Parathyroid adenoma (tissue), 2 donors: ENCODE results near the gene NHERF2.

ENCODE experiments used
- H2AFZ ChIP-seq: fragments of 300-600 bp; sonication (generic); one replicate; pipeline ENCODE4 v1.7.0; 2017; ENCODE audit warnings: antibody characterized with exemption, mild to moderate bottlenecking
- H3K27ac ChIP-seq: fragments of 300-600 bp; sonication (generic); one replicate; pipeline ENCODE4 v1.7.0; 2017
- H3K27me3 ChIP-seq: fragments of 300-600 bp; sonication (generic); one replicate; pipeline ENCODE4 v1.7.0; 2017; ENCODE audit warnings: low read length; ENCODE audit not compliant: control insufficient read depth, insufficient read depth
- H3K36me3 ChIP-seq: fragments of 300-600 bp; sonication (generic); one replicate; pipeline ENCODE4 v1.7.0; 2017; ENCODE audit warnings: low read length; ENCODE audit not compliant: control insufficient read depth, insufficient read depth
- H3K4me1 ChIP-seq: fragments of 300-600 bp; sonication (generic); one replicate; pipeline ENCODE4 v1.7.0; 2017; ENCODE audit warnings: control low read depth
- H3K4me2 ChIP-seq: fragments of 300-600 bp; sonication (generic); one replicate; pipeline ENCODE4 v1.7.0; 2017; ENCODE audit warnings: low read length
- H3K4me3 ChIP-seq: fragments of 300-600 bp; sonication (generic); one replicate; pipeline ENCODE4 v1.7.0; 2017; ENCODE audit warnings: low read depth, low read length
- H3K79me2 ChIP-seq: fragments of 300-600 bp; sonication (generic); one replicate; pipeline ENCODE4 v1.7.0; 2017; ENCODE audit warnings: control low read depth
- H3K9ac ChIP-seq: fragments of 300-600 bp; sonication (generic); one replicate; pipeline ENCODE4 v1.7.0; 2017; ENCODE audit warnings: mild to moderate bottlenecking
- H3K9me3 ChIP-seq: fragments of 300-600 bp; sonication (generic); one replicate; pipeline ENCODE4 v1.7.0; 2017; ENCODE audit warnings: low read length; ENCODE audit not compliant: control insufficient read depth
- TF ChIP-seq, protein P1 (sequence below): fragments of 300-600 bp; sonication (generic); IDR thresholded peaks from one replicate; pipeline ENCODE4 v1.7.0; 2017; ENCODE audit warnings: antibody characterized with exemption, mild to moderate bottlenecking
- donor health status: primary hyperparathyroidism.

The NHERF2 gene

DNA sequence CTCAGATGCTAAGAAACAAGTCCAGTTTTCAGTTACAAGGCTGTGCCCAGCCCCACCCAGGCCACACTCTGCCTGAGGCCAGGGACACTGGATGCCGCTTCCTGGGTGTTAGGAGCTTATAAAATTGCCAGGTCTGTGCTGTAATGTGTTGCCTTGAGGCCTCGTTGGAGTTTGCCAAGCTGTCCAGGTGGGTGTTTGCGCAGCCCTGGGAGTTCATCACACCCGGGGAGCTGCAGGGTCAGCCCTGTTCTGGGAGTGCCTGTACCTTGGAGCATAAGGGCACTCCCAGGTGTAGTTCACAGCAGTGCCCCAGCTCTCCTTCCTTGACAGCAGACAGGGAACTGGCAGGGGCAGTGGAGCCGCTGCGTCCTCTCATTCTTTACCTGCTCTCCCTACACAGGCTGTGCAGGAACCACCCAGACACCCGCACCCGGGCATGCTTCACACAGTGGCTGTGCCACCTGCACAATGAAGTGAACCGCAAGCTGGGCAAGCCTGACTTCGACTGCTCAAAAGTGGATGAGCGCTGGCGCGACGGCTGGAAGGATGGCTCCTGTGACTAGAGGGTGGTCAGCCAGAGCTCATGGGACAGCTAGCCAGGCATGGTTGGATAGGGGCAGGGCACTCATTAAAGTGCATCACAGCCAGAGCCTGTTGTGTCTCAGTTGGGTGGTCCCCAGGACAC is 41.1 kb upstream of the NHERF2 start:
- Histone ChIP-seq H3K36me3 (no peaks in the 10 kb centered on the region), H3K4me3 (peak overlapping the region; percentile 71), H3K27ac (no peak overlapping the region), H3K4me1 (peaks cover 7% of the 10 kb centered on the region), H3K4me2 (no peak overlapping the region), H3K27me3 (no peaks in the 10 kb centered on the region), H3K9ac (no peak overlapping the region), H3K9me3 (no peaks in the 10 kb centered on the region), H2AFZ (no peak overlapping the region), H3K79me2 (no peaks in the 10 kb centered on the region)
- TF ChIP-seq, protein P1, sequence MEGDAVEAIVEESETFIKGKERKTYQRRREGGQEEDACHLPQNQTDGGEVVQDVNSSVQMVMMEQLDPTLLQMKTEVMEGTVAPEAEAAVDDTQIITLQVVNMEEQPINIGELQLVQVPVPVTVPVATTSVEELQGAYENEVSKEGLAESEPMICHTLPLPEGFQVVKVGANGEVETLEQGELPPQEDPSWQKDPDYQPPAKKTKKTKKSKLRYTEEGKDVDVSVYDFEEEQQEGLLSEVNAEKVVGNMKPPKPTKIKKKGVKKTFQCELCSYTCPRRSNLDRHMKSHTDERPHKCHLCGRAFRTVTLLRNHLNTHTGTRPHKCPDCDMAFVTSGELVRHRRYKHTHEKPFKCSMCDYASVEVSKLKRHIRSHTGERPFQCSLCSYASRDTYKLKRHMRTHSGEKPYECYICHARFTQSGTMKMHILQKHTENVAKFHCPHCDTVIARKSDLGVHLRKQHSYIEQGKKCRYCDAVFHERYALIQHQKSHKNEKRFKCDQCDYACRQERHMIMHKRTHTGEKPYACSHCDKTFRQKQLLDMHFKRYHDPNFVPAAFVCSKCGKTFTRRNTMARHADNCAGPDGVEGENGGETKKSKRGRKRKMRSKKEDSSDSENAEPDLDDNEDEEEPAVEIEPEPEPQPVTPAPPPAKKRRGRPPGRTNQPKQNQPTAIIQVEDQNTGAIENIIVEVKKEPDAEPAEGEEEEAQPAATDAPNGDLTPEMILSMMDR, result no peak

DNA sequence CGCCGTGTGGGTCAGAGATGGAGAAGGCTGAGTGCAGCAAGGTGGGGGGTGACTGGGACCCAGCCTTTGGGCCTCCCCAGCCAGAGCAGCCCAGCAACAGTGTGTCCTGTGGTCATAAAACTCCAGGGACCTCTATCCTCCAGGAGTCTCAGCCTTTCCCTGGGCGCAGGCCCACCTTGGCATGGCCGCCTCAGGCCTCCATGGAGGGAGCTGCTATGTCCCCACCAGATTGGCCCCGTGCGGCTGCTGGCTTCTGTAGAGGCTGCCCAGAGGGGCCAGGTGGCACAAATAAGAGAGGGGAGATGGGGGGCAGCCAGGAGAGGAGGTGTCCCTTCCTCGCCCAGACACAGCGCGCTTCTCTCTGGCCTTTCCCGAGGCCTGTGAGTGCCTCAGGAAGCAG is 39.5 kb upstream of the NHERF2 start:
- H3K9me3 ChIP-seq, result no peaks in the 10 kb centered on the region
- H3K27ac ChIP-seq, result no peak overlapping the region
- no peaks in the 10 kb centered on the region for H3K36me3 ChIP-seq
- H3K4me3 ChIP-seq, result no peak overlapping the region
- no peak overlapping the region for H3K4me2 ChIP-seq
- peaks cover 7% of the 10 kb centered on the region for H3K4me1 ChIP-seq
- H3K27me3 ChIP-seq, result no peaks in the 10 kb centered on the region
- TF ChIP-seq, protein P1, result no peak
- no peaks in the 10 kb centered on the region for H3K79me2 ChIP-seq
- H3K9ac ChIP-seq, result no peak overlapping the region
- H2AFZ ChIP-seq, result no peak overlapping the region

DNA sequence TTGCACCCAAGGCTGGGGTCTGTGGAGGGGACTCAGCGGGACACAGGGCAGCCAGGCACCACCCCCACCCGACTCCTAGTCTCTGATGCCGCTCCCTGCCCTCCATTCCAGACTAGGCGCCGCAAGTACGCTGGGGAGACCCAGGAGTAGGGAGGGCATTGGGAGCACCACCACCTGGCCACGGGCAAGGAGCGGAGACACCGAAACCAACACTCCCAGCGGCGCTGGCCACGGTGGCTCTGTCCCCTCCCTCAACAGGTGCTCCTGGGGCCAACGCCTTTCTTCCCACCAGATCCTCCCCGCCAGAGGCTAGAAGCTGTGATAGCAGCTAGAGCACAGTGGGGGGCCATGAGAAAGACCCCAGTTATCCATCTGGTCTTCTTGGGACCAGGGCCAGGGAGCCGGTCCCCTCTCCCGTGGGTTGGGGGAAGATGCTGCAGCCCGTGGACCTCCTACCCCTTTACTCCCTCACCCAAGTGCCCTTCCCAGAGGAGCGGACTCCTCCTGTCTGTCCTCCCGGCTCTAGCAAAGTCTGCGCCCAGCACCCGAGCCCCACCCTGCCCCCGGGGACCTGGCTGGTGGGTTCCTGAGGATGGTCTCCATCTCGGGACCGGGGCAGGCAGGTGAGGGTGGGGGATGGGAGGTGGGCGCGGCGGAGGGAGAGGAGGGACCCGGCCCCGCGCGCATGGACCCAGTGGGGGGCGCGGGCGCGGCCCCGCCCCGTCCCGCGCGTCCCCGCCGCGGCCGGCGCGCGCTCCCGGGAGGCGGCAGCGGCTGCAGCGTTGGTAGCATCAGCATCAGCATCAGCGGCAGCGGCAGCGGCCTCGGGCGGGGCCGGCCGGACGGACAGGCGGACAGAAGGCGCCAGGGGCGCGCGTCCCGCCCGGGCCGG is 37.2 kb upstream of the NHERF2 start, which contains the start of gene SYNGR3:
Gene SYNGR3, plus strand, starts transcription at position 762 of the 892 bp plus-strand sequence. CDS start 133 bp downstream, outside the sequence.
- H3K4me3 ChIP-seq, result peak within 1 kb of the TSS; percentile 68

DNA sequence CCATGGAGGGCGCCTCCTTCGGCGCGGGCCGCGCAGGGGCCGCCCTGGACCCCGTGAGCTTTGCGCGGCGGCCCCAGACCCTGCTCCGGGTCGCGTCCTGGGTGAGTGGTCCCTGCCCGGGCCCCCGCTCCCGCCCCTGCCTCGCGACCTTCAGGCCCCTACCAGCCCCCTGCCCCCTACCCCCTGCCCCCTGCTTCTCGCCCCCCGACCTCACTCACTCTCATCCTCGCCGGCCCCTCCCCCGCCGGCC is 36.7 kb upstream of the NHERF2 start:
- H3K4me2 ChIP-seq, result no peak overlapping the region
- TF ChIP-seq, protein P1, result no peak
- peaks cover 5% of the 10 kb centered on the region for H3K4me1 ChIP-seq
- H3K79me2 ChIP-seq, result no peaks in the 10 kb centered on the region
- no peak overlapping the region for H3K9ac ChIP-seq
- no peak overlapping the region for H3K27ac ChIP-seq
- H3K27me3 ChIP-seq, result no peaks in the 10 kb centered on the region
- H2AFZ ChIP-seq, result peak overlapping the region; percentile 73
- peak overlapping the region; percentile 68 for H3K4me3 ChIP-seq
- no peaks in the 10 kb centered on the region for H3K36me3 ChIP-seq
- no peaks in the 10 kb centered on the region for H3K9me3 ChIP-seq

More for the DNA sequence above, 37.2 kb upstream of the NHERF2 start, which contains the start of gene SYNGR3:
- no peak within 1 kb of the TSS for H3K9ac ChIP-seq
- H2AFZ ChIP-seq, result peak within 1 kb of the TSS; percentile 73
- H3K9me3 ChIP-seq, result no peaks in the 10 kb centered on the region
- TF ChIP-seq, protein P1, result no peak
- H3K79me2 ChIP-seq, result no peaks in the 10 kb centered on the region
- H3K27me3 ChIP-seq, result no peaks in the 10 kb centered on the region
- no peaks in the 10 kb centered on the region for H3K36me3 ChIP-seq
- no peak within 1 kb of the TSS for H3K27ac ChIP-seq
- peak within 1 kb of the TSS; percentile 89 for H3K4me2 ChIP-seq
- H3K4me1 ChIP-seq, result peaks cover 7% of the 10 kb centered on the region
